Fibroblast of villous mesenchyme (primary cell): ENCODE data around the gene TMEM242. TPM values are rescaled to one million over a fixed set of nuclear protein-coding genes. Genes with fewer than 3 reads are reported as not detected.

Source experiments
- DNase-seq: peaks from one replicate; pipeline ENCODE4 v3.0.0-alpha.2; 2010; ENCODE audit warnings: low read depth
- H3K4me3 ChIP-seq: 2 replicates; pipeline ENCODE4 v1.5.1; 2011; ENCODE audit warnings: low read depth, mild to moderate bottlenecking, low read length
- total RNA-seq: library from RNA; depleted of rRNA; stranded (reverse); fragments of >200 nt; gene quantifications from 2 replicates; pipeline ENCODE4 v1.2.3, GENCODE V29; 2012
- TF ChIP-seq, protein P1 (sequence below): IDR thresholded peaks from 2 replicates; pipeline ENCODE4 v1.5.1; 2012; ENCODE audit warnings: low read depth, mild to moderate bottlenecking, low read length; ENCODE audit not compliant: insufficient read depth

Gene TMEM242
- total RNA-seq, 1 donor: 4.3 TPM

DNA sequence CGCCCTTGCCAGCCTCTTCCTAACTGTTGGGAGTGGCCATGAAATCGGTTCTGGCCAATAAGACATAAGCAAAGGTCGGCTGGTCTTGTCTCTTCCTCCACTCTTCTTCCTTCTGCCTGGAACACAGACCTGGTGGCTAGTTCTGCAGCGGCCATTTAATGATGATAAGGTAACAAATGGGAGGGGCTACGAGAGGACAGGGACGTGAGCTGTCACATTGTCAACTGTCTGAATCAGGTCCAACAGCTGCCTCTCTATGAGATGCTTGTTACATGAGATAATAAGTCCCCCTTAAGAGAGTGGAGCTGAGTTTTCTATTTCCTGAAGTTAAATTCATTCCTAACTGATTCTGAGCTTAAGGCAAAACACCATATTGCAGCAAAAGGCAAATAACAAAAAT is 12.5 kb upstream of the TMEM242 start:
- H3K4me3 ChIP-seq: no peak overlapping the region
- TF ChIP-seq, protein P1, sequence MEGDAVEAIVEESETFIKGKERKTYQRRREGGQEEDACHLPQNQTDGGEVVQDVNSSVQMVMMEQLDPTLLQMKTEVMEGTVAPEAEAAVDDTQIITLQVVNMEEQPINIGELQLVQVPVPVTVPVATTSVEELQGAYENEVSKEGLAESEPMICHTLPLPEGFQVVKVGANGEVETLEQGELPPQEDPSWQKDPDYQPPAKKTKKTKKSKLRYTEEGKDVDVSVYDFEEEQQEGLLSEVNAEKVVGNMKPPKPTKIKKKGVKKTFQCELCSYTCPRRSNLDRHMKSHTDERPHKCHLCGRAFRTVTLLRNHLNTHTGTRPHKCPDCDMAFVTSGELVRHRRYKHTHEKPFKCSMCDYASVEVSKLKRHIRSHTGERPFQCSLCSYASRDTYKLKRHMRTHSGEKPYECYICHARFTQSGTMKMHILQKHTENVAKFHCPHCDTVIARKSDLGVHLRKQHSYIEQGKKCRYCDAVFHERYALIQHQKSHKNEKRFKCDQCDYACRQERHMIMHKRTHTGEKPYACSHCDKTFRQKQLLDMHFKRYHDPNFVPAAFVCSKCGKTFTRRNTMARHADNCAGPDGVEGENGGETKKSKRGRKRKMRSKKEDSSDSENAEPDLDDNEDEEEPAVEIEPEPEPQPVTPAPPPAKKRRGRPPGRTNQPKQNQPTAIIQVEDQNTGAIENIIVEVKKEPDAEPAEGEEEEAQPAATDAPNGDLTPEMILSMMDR: no peak
- DNase-seq: no peak

DNA sequence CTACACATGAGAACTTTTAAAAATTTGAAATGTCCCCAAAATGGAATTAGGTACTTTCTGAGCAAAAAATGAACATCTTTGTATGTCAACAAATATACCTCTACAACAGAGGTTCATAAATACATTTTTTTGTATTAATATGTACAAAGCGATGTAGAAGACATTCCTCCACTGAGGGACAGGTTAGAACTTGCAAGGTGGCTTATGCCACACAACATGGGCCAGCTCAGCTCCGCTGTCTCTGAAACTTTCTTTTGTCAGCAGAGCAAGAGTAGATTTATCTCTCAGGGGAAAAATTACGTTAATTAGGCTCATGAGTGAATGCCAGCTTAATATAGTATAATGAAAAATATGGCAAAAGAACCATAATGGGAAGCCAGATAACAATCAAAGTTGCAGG is 10.6 kb upstream of the TMEM242 start:
- no peak overlapping the region for H3K4me3 ChIP-seq
- DNase-seq: no peak
- TF ChIP-seq, protein P1: no peak

DNA sequence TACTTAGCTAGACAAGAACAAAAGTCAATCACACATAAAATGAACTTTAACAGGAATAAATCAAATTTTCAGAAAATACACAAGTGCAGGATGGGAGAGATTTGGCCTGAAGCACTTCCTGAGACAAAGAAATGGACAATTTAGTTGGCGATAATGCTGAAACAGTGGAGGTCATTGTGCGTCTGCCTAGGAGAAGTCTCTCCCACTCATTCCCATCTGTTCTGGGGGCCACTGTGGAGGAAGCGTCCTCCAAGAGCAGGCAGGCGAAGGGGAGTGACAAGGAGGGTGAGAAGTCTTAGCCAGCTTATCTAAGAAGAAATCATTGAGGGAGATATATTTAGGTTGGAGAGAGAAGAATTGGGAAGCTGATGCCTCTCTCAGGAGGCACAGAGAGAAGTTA is 10.2 kb upstream of the TMEM242 start:
- no peak overlapping the region for H3K4me3 ChIP-seq
- DNase-seq: no peak
- TF ChIP-seq, protein P1: no peak

DNA sequence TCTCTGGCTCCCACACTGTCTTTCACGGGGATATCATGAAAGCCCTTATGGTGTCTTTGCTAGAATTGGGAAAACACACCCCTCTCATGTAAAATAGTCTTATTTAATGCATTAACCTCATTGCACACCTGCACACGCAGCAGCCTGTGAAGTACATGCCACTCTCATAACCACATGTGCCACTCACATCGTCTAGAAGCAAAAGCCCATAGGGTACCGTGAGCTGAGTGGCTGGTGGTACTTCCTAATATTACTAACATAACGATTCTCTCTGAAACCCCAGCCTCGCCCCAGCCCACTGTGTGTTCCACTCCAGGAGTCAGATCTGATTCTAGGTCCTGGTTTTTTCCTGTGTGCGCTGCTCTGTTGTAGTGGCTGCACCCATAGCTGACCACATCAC is 9.5 kb upstream of the TMEM242 start:
- TF ChIP-seq, protein P1: no peak
- no peak overlapping the region for H3K4me3 ChIP-seq
- DNase-seq: no peak

DNA sequence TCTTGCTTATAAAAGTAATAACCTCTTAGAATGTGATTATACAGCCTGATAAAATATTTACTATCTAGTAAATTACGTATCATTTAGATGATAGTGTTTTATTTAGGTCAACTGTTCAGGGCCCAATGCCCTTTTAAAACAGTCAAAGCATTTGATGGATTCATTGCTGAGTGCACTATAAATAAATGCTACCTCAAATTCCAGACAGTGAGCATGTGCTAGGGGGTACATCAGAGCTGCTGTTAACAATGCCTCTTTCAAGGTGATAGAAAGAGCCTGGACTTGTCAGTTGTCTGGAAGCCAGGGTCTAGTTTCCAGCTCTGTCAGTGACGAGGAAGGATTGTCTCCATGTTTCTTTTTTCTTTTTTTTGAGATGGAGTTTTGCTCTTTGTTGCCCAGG is 7.5 kb upstream of the TMEM242 start:
- TF ChIP-seq, protein P1: no peak
- no peak overlapping the region for H3K4me3 ChIP-seq
- no peak for DNase-seq

DNA sequence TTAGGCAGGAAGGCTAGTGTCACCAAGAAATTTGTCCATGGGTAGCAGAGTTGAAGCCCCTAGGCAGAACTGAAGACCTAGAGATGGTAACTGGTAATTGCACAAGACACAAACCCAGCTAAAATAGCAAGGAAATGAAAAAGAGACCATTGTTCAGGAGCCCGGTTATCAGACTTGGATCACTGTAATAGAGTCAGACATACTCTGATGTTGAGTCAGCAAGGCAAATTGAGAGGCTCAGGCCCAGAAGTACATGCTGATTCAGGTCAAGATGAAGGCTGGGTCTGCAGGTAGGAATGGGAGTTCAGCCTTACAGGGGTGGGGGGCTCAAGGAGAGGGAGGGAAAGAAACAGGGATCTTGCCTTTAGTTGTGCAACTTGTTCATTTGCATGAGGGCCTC is 6.5 kb upstream of the TMEM242 start:
- no peak for DNase-seq
- TF ChIP-seq, protein P1: no peak
- H3K4me3 ChIP-seq: no peak overlapping the region

DNA sequence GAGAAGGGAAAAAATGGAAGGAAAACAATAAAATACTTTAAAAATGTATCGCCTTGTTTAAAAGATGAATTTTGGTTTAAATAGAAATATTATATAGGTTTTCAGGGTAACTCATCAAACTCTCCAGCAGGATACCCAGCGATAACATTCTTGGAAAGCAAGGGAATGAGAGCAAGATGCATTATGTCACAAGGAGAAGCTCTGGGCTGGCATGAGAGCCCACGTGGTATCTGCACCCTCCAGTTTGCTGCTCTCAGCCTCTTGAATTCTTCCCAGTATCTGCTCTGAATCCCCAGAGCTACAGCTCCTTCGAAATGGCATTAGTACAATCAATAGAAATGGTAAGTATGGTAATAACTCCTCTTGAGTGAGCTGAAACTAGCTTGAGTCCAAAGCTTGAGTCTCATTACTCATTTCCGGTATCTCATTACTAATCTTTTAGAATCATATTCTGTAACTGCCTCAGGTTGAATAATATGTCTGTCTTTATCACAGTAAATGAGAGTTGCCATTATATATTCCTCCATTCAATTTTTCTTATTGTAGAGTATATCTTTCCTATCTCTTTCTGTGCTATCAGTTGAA is 4.9 kb upstream of the TMEM242 start:
- DNase-seq: no peak
- TF ChIP-seq, protein P1: no peak
- H3K4me3 ChIP-seq: no peak overlapping the region
